T-helper 2 cell treated with Interferon-gamma antibody and Interleukin-4, amounts not matched to agents 5 μg/mL and 100 μg/mL, for 36 hours (primary cell): ENCODE data around the gene ACTR2.
"Not testable (repeated sequence)": the region's sequence is repeated elsewhere in the genome, so short reads cannot be mapped to it uniquely, and the experiment has no call there.

Experiments
- DNase-seq: peaks from one replicate; pipeline ENCODE4 v3.0.0; 2021; ENCODE audit warnings: low spot score
- H3K27ac Mint-ChIP-seq: one replicate; pipeline ENCODE4 v1.8.0; 2021; ENCODE audit warnings: mild to moderate bottlenecking, mixed read lengths
- H3K27me3 Mint-ChIP-seq: one replicate; pipeline ENCODE4 v1.8.0; 2021; ENCODE audit warnings: low read depth, mixed read lengths
- H3K36me3 Mint-ChIP-seq: one replicate; pipeline ENCODE4 v1.8.0; 2021; ENCODE audit warnings: low read depth, mixed read lengths
- H3K4me1 Mint-ChIP-seq: one replicate; pipeline ENCODE4 v1.8.0; 2021; ENCODE audit warnings: low read depth, mixed read lengths
- H3K4me3 Mint-ChIP-seq: one replicate; pipeline ENCODE4 v1.8.0; 2022; ENCODE audit warnings: mild to moderate bottlenecking, moderate library complexity, mixed read lengths
- H3K9me3 Mint-ChIP-seq: one replicate; pipeline ENCODE4 v1.8.0; 2021; ENCODE audit warnings: mixed read lengths

Gene ACTR2

GRCh38 chr2:65227456-65228262, at the start of gene ACTR2:
Gene ACTR2 (plus strand): TSS chr2:65227831. CDS start chr2:65227910, 79 bp downstream.
- Mint-ChIP-seq H3K4me1 (peaks cover 31% of the 10 kb centered on the region), H3K4me3 (peak within 1 kb of the TSS; percentile 95), H3K9me3 (no peaks in the 10 kb centered on the region), H3K27me3 (no peaks in the 10 kb centered on the region), H3K36me3 (peaks cover 26% of the 10 kb centered on the region), H3K27ac (peak within 1 kb of the TSS; percentile 98)
- DNase-seq: peak; percentile 95

GRCh38 chr2:65182570-65182969, 45.1 kb upstream of the ACTR2 start:
- H3K4me3 Mint-ChIP-seq: no peak overlapping the region
- no peaks in the 10 kb centered on the region for H3K36me3 Mint-ChIP-seq
- no peak overlapping the region for H3K27ac Mint-ChIP-seq
- H3K4me1 Mint-ChIP-seq: peaks cover 8% of the 10 kb centered on the region
- no peaks in the 10 kb centered on the region for H3K9me3 Mint-ChIP-seq
- H3K27me3 Mint-ChIP-seq: peaks cover 9% of the 10 kb centered on the region
- no peak for DNase-seq

- not testable (repeated sequence) for H3K4me3 Mint-ChIP-seq, H3K4me1 Mint-ChIP-seq, DNase-seq, H3K9me3 Mint-ChIP-seq, H3K27ac Mint-ChIP-seq, H3K27me3 Mint-ChIP-seq, H3K36me3 Mint-ChIP-seq
These were observed 44.2 kb upstream of the ACTR2 start for GRCh38 chr2:65183406-65183805.

- Mint-ChIP-seq H3K9me3 (no peaks in the 10 kb centered on the region), H3K27ac (no peak overlapping the region), H3K4me3 (no peak overlapping the region), H3K36me3 (no peaks in the 10 kb centered on the region), H3K27me3 (peaks cover 6% of the 10 kb centered on the region), H3K4me1 (peaks cover 9% of the 10 kb centered on the region)
- DNase-seq: no peak
These were observed 42.6 kb upstream of the ACTR2 start for GRCh38 chr2:65185012-65185411.

- Mint-ChIP-seq H3K4me3 (no peak overlapping the region), H3K9me3 (no peaks in the 10 kb centered on the region), H3K27ac (no peak overlapping the region), H3K36me3 (no peaks in the 10 kb centered on the region), H3K4me1 (peaks cover 9% of the 10 kb centered on the region), H3K27me3 (peaks cover 6% of the 10 kb centered on the region)
- no peak for DNase-seq
These were observed 41.4 kb upstream of the ACTR2 start for GRCh38 chr2:65186093-65186868.

GRCh38 chr2:65186872-65187851, 40.5 kb upstream of the ACTR2 start:
- peak; percentile 47 for DNase-seq
- Mint-ChIP-seq H3K4me3 (no peak overlapping the region), H3K36me3 (no peaks in the 10 kb centered on the region), H3K9me3 (no peaks in the 10 kb centered on the region), H3K4me1 (peaks cover 9% of the 10 kb centered on the region), H3K27me3 (peaks cover 10% of the 10 kb centered on the region), H3K27ac (no peak overlapping the region)

- no peak overlapping the region for H3K27ac Mint-ChIP-seq
- H3K27me3 Mint-ChIP-seq: peaks cover 19% of the 10 kb centered on the region
- H3K4me1 Mint-ChIP-seq: no peaks in the 10 kb centered on the region
- H3K9me3 Mint-ChIP-seq: no peaks in the 10 kb centered on the region
- H3K4me3 Mint-ChIP-seq: no peak overlapping the region
- no peaks in the 10 kb centered on the region for H3K36me3 Mint-ChIP-seq
- DNase-seq: no peak
These were observed 34.2 kb upstream of the ACTR2 start for GRCh38 chr2:65193446-65193845.

- no peak overlapping the region for H3K4me3 Mint-ChIP-seq
- no peak for DNase-seq
- peaks cover 21% of the 10 kb centered on the region for H3K27me3 Mint-ChIP-seq
- H3K36me3 Mint-ChIP-seq: no peaks in the 10 kb centered on the region
- no peaks in the 10 kb centered on the region for H3K4me1 Mint-ChIP-seq
- no peak overlapping the region for H3K27ac Mint-ChIP-seq
- no peaks in the 10 kb centered on the region for H3K9me3 Mint-ChIP-seq
These were observed 28.9 kb upstream of the ACTR2 start for GRCh38 chr2:65198737-65199136.

GRCh38 chr2:65199166-65199565, 28.5 kb upstream of the ACTR2 start:
- Mint-ChIP-seq H3K4me3 (no peak overlapping the region), H3K27me3 (peaks cover 21% of the 10 kb centered on the region), H3K4me1 (no peaks in the 10 kb centered on the region), H3K36me3 (no peaks in the 10 kb centered on the region), H3K27ac (no peak overlapping the region), H3K9me3 (no peaks in the 10 kb centered on the region)
- no peak for DNase-seq

GRCh38 chr2:65199891-65200290, 27.7 kb upstream of the ACTR2 start:
- H3K9me3 Mint-ChIP-seq: no peaks in the 10 kb centered on the region
- no peak overlapping the region for H3K27ac Mint-ChIP-seq
- peaks cover 21% of the 10 kb centered on the region for H3K27me3 Mint-ChIP-seq
- H3K4me3 Mint-ChIP-seq: no peak overlapping the region
- H3K36me3 Mint-ChIP-seq: no peaks in the 10 kb centered on the region
- H3K4me1 Mint-ChIP-seq: no peaks in the 10 kb centered on the region
- DNase-seq: no peak

- no peak overlapping the region for H3K4me3 Mint-ChIP-seq
- H3K27me3 Mint-ChIP-seq: peaks cover 17% of the 10 kb centered on the region
- no peaks in the 10 kb centered on the region for H3K36me3 Mint-ChIP-seq
- no peak for DNase-seq
- no peaks in the 10 kb centered on the region for H3K9me3 Mint-ChIP-seq
- H3K27ac Mint-ChIP-seq: no peak overlapping the region
- no peaks in the 10 kb centered on the region for H3K4me1 Mint-ChIP-seq
These were observed 23.0 kb upstream of the ACTR2 start for GRCh38 chr2:65204461-65205210.

- Mint-ChIP-seq H3K9me3 (no peaks in the 10 kb centered on the region), H3K36me3 (no peaks in the 10 kb centered on the region), H3K4me3 (no peak overlapping the region), H3K4me1 (peaks cover 10% of the 10 kb centered on the region), H3K27ac (no peak overlapping the region), H3K27me3 (no peaks in the 10 kb centered on the region)
- no peak for DNase-seq
These were observed 15.5 kb upstream of the ACTR2 start for GRCh38 chr2:65212115-65212514.

GRCh38 chr2:65212619-65213018, 15.0 kb upstream of the ACTR2 start:
- H3K36me3 Mint-ChIP-seq: no peaks in the 10 kb centered on the region

More at GRCh38 chr2:65212619-65213018, 15.0 kb upstream of the ACTR2 start:
- Mint-ChIP-seq H3K4me3 (no peak overlapping the region), H3K27ac (no peak overlapping the region), H3K4me1 (peaks cover 10% of the 10 kb centered on the region), H3K27me3 (no peaks in the 10 kb centered on the region), H3K9me3 (no peaks in the 10 kb centered on the region)
- no peak for DNase-seq
